ENCODE data around the gene KIF22.

- TF ChIP-seq POLR2AphosphoS5 (IDR thresholded peaks at IDR 0.05; ENCODE audit: low read depth, low read length) (no peak), TCF7L2 (IDR thresholded peaks at IDR 0.05; ENCODE audit: low read depth, low read length) (no peak), REST (IDR thresholded peaks at IDR 0.05; ENCODE audit: insufficient read depth in 1 of 2, low read depth in 2 of 2, low read length in 1 of 2) (no peak), SIN3A (IDR thresholded peaks at IDR 0.05; ENCODE audit: borderline replicate concordance, insufficient read depth, low read depth, low read length) (no peak)
- TF ChIP-seq, protein P1, sequence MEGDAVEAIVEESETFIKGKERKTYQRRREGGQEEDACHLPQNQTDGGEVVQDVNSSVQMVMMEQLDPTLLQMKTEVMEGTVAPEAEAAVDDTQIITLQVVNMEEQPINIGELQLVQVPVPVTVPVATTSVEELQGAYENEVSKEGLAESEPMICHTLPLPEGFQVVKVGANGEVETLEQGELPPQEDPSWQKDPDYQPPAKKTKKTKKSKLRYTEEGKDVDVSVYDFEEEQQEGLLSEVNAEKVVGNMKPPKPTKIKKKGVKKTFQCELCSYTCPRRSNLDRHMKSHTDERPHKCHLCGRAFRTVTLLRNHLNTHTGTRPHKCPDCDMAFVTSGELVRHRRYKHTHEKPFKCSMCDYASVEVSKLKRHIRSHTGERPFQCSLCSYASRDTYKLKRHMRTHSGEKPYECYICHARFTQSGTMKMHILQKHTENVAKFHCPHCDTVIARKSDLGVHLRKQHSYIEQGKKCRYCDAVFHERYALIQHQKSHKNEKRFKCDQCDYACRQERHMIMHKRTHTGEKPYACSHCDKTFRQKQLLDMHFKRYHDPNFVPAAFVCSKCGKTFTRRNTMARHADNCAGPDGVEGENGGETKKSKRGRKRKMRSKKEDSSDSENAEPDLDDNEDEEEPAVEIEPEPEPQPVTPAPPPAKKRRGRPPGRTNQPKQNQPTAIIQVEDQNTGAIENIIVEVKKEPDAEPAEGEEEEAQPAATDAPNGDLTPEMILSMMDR (IDR thresholded peaks at IDR 0.05) = no peak
These were observed 28.7 kb upstream of the KIF22 start for GRCh38 chr16:29761882-29762281.
